ENCODE measurements around the gene PPP4C. TPM values are rescaled to one million over a fixed set of nuclear protein-coding genes. Genes with fewer than 3 reads are reported as not detected.

The PPP4C gene
- 70.4 TPM for total RNA-seq

DNA sequence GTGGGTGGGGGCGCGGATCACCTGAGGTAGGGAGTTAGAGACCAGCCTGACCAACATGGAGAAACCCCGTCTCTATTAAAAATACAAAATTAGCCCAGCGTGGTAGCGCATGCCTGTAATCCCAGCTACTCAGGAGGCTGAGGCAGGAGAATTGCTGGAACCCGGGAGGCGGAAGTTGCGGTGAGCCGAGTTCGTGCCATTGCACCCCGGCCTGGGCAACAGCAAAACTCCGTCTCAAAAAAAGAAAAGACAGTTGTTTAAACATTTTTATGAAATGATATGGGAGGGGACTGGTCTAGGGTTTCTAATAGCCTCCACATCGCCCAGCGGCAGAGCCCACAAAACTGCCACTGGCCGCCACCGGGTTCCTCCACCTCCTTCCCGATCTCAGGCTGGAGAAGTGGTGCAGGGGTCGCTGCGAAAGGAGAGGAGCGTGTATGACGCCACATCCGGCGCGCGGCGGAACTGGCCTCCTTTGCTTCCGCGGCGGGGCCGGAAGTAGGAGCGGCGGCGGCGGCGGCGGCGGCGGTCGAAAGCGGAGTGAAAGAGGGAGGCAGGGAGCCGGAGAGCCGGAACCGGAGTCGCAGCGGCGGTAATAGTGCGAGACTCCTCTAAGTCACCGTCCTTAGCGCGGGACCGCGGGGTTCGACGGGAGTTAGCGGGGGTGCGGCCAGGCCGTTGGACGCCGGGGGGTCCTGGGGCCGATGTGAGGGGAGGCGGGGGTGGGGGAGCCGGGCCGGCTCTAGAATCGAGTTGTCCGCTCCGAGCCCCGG, at the start of gene PPP4C:
TSS of gene PPP4C (plus strand) at position 492 of the 773 bp plus-strand sequence. CDS start 384 bp downstream, outside the sequence.

DNA sequence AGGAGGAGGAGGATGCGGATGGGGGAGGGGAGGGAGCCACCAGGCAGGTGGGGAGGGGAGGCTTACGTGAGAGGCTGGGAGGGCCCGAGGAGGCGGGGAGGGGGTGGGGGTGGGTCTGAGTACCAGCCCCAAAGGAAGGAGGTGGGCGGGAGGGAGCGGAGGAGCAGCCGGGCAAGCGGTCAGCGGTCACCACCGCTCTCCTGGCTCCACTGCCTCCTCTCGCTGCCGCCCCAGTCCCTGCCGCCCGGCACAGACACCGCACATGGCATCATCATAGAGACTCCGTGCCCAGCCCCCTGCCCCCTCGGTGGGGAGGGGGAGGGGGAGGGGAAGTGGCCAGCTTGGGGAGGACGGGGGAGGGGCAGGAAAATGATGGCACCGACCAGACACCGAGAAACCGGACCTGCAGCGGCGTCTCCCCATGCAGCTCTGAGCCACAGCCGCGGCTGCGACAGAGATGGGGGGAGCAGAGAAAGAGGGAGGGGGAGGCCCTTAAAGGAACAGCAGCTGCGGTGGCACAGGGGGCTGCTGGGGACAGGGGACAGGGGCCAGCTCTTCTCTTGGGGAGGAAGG, 44.9 kb upstream of the PPP4C start, which contains the start of gene TLCD3B:
TSS of gene TLCD3B (minus strand) at position 431 of the 573 bp plus-strand sequence. CDS start 744 bp downstream, outside the sequence.

DNA sequence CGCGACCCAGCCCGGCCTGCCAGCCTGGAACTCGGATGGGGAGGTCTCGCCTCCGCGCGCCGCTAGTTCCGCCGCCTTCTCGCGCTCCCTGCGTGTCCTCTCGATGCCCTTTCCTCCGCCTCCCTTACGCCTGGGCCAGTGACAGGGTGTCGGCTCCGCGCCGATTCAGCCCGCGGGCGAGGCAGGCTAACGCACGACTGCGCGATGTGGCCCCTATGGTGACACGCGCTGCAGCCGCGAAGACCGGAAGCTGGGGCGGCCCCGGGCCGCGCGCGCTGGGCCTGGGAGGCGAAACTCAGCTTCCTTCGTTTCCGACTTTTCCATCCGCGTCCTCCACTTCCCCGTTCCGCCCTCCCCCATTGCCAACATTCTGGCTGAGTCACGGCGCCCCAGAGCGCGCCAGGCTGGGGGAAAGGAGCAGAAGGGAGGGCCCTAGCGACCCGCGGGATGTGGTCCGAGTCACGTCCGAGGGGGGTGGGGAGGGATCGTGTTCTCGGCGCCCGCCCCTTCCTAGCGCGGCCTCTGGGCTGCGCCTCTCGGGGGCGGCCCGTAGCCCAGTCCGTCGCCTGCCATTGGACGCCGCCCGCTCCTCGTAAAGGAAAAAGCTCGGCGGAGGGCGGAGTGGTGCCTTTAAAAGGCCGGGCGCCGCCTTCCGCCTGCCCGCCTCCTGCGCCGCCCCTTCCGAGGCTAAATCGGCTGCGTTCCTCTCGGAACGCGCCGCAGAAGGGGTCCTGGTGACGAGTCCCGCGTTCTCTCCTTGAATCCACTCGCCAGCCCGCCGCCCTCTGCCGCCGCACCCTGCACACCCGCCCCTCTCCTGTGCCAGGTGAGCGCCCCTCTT, 10.5 kb upstream of the PPP4C start, which contains the start of gene ALDOA:
TSS of gene ALDOA (plus strand) at position 659 of the 841 bp plus-strand sequence. CDS start 1,138 bp downstream, outside the sequence.

DNA sequence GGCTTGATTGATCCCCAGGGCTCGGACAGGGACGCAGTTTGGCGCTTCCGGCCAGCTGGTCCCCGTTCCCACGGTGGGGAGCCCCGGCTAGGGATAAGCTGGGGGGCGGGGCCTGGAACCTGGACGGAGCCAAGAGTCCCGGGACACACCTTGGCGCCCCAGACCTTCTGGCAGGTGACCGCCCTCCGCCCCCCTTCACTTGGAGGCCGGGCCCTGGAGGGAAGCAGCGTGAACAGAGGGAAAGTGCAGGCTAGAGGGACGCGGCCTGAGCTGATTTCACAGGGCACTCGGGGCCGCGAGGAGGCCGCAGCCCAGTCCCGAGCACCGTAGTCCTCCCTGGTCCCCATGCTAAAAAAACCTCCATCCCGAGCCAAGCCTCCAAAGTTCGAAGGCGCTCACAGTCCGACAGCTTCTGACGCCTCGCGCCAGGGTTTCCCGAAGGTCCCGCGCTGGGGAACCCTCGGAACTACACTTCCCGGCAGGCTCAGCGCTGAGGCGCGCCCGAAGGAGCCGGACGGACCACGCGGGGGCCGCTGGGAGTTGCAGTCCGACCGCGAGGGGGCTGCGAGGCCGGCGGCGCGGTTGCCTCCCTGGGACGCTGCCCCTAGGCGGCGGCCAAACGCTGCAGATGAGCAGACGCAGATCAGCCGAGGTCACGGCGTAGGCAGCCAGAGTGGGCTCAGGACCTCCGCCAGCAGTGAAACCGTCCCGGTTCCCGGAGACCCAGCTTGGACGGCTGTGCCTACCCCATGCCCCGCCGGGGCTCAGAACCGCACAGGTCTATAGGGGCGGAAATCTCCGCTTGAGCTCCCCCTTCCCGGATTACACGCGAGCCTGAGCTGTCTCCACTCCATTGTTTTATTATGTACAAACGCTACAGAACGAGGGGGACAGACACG, 15.9 kb downstream of the PPP4C start, which contains the start of gene TBX6:
TSS of gene TBX6 (minus strand) at position 451 of the 899 bp plus-strand sequence. CDS start 731 bp downstream, outside the sequence.

DNA sequence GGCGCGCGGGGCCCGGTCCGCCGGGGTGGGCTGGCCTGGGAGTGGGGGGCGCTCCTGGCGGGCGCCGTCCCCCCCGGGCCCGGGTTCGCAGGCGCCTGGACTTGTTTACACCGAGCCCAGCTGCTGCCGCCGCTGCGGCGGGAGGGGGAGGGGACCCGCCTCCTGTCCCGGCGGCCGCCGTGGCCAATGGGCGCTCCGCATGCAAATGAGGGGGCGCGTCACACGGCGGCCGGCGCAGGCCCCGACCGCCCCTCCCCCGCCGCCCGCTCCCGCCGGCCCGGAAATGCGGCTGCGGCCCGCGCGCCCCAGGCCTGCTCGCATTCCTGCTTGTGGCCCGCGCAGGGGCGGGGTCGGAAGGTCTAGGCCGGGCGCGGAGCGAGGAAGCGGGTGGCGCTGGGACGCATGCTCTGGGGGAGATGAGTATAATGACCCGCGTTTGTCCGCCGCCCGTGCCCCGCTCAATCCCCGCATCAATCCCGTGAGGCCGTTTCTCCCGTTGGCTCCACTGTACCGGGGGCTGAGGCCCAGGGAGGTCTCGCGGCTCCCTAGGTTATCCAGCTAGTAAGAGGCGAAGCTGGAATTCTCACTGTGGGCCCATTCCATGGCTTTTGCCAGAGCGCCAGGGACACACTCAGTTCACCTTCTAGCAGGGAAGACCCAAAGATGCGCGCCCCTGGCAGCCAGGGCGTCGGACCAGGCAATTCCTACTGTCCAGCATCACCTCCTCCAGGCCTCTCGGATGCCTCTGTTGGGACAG, 20.5 kb downstream of the PPP4C start, which contains the start of gene YPEL3:
TSS of gene YPEL3 (minus strand) at position 109 of the 757 bp plus-strand sequence. CDS start 731 bp downstream, outside the sequence.

DNA sequence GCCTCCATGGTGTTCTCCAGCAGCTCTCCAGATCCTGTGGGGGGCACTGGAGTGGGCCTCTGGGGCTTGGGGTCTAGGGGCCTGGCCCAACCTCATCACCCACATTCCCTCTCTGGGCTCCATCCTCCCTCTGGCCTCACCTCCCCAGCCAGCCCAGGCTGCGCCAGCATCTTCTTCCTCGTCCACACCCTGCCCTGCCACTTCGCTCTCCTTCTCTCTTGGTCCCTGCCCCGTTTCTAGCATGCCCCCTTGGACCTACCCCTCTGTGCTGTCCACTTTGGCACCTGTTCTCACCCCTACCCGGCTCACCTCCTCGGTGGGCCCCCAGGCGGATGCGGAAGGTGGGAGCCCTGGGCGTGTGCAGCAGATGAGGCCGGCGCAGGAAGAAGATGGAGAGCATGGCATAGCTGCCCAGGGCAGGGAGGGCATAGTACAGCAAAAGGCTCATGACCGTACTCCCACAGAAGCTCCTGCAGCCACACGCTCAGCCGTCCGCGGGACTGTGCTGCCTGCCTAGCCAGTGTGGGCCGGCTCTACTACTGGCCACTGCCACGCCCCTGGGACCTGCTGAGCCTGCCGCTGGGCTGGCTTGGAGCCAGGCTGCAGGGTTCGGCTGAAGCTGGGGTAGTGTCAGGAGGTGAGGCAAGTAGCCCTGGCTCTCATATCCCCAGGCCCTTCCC, 37.4 kb downstream of the PPP4C start, which contains the start of gene GDPD3:
TSS of gene GDPD3 (minus strand) at position 507 of the 680 bp plus-strand sequence. CDS start at position 448, 59 bp downstream.

Other genes starting within 250 kb of the PPP4C start
- gene CDIPT, start 212.8 kb upstream of the PPP4C start, total RNA-seq = 85.7 TPM
- gene SEZ6L2, start 176.4 kb upstream of the PPP4C start, total RNA-seq = 37.9 TPM
- gene ASPHD1, start 175.5 kb upstream of the PPP4C start, total RNA-seq = 4.8 TPM
- 29.2 TPM for gene KCTD13, start 149.8 kb upstream of the PPP4C start, total RNA-seq
- 30.3 TPM for gene TMEM219, start 113.9 kb upstream of the PPP4C start, total RNA-seq
- gene TAOK2, start 102.1 kb upstream of the PPP4C start, total RNA-seq = 56.0 TPM
- 23.4 TPM for gene HIRIP3, start 80.4 kb upstream of the PPP4C start, total RNA-seq
- 72.5 TPM for gene INO80E, start 79.8 kb upstream of the PPP4C start, total RNA-seq
- gene DOC2A, start 65.0 kb upstream of the PPP4C start, total RNA-seq = 2.7 TPM
- not detected for gene C16orf92, start 52.8 kb upstream of the PPP4C start, total RNA-seq
- gene TLCD3B, start 44.7 kb upstream of the PPP4C start, total RNA-seq = 39.7 TPM
- gene ALDOA, start 10.2 kb upstream of the PPP4C start, total RNA-seq = 426 TPM
- gene TBX6, start 15.9 kb downstream of the PPP4C start, total RNA-seq = 0.66 TPM
- gene YPEL3, start 20.2 kb downstream of the PPP4C start, total RNA-seq = 45.2 TPM
- 2.1 TPM for gene GDPD3, start 37.5 kb downstream of the PPP4C start, total RNA-seq
- gene MAPK3, start 47.2 kb downstream of the PPP4C start, total RNA-seq = 31.3 TPM
- gene CORO1A, start 107.6 kb downstream of the PPP4C start, total RNA-seq = 13.0 TPM
- gene BOLA2B, start 117.7 kb downstream of the PPP4C start, total RNA-seq = 50.9 TPM
- gene SLX1A, start 117.9 kb downstream of the PPP4C start, total RNA-seq = 11.5 TPM
- 10.4 TPM for gene SULT1A3, start 123.3 kb downstream of the PPP4C start, total RNA-seq
- not detected for gene NPIPB13, start 172.5 kb downstream of the PPP4C start, total RNA-seq

Measured in camera-type eye (tissue), 1 donor.